GM23338 (cell line): ENCODE results near the gene DYNC1LI2. TPM values are rescaled to one million over a fixed set of nuclear protein-coding genes. Genes with fewer than 3 reads are reported as not detected.

Experiments
- ATAC-seq: fragments of 200-7000 bp; cut with Tn5 transposase; 3 replicates; pipeline ENCODE4 v1.9.1; 2020
- DNase-seq: peaks from one replicate; pipeline ENCODE4 v3.0.0-alpha.2; 2015; ENCODE audit warnings: low spot score
- H2AFZ ChIP-seq: fragments of 200-600 bp; sonication (generic); 2 replicates; pipeline ENCODE4 v1.8.0; 2016; ENCODE audit warnings: antibody characterized with exemption, mild to moderate bottlenecking, moderate library complexity
- H3F3A ChIP-seq: fragments of 200-600 bp; sonication (generic); replicated peaks from 2 replicates; pipeline ENCODE4 v1.8.0; 2017; ENCODE audit warnings: antibody characterized with exemption, mixed run types, low read depth
- H3K27ac ChIP-seq: fragments of 200-600 bp; sonication (generic); 2 replicates; pipeline ENCODE4 v1.6.1; 2016; ENCODE audit warnings: low read depth
- H3K27me3 ChIP-seq: fragments of 200-600 bp; sonication (generic); 2 replicates; pipeline ENCODE4 v1.8.0; 2016; ENCODE audit warnings: mild to moderate bottlenecking, mixed run types, moderate library complexity; ENCODE audit not compliant: insufficient read depth
- H3K36me3 ChIP-seq: fragments of 200-600 bp; sonication (generic); 2 replicates; pipeline ENCODE4 v1.8.0; 2016; ENCODE audit warnings: mild to moderate bottlenecking; ENCODE audit not compliant: insufficient read depth
- H3K4me1 ChIP-seq: fragments of 200-600 bp; sonication (generic); 2 replicates; pipeline ENCODE4 v1.8.0; 2016; ENCODE audit warnings: mild to moderate bottlenecking, moderate library complexity; ENCODE audit not compliant: insufficient read depth
- H3K4me2 ChIP-seq: fragments of 200-600 bp; sonication (generic); 2 replicates; pipeline ENCODE4 v1.7.1; 2017; ENCODE audit warnings: mixed run types
- H3K4me3 ChIP-seq: fragments of 200-600 bp; sonication (generic); 2 replicates; pipeline ENCODE4 v1.6.1; 2016; ENCODE audit warnings: mixed run types
- H3K79me2 ChIP-seq: fragments of 200-600 bp; sonication (generic); replicated peaks from 2 replicates; pipeline ENCODE4 v1.8.0; 2017; ENCODE audit warnings: mild to moderate bottlenecking; ENCODE audit not compliant: insufficient read depth
- H3K9me2 ChIP-seq: fragments of 200-600 bp; sonication (generic); 2 replicates; pipeline ENCODE4 v1.8.0; 2017; ENCODE audit not compliant: insufficient read depth
- H4K20me1 ChIP-seq: fragments of 200-600 bp; sonication (generic); replicated peaks from 2 replicates; pipeline ENCODE4 v1.8.0; 2017; ENCODE audit warnings: mild to moderate bottlenecking; ENCODE audit not compliant: insufficient read depth
- H3K27ac Mint-ChIP-seq: 2 replicates; pipeline ENCODE4 v1.8.0; 2020; ENCODE audit warnings: inconsistent platforms, mild to moderate bottlenecking, moderate library complexity, mixed read lengths
- H3K27me3 Mint-ChIP-seq: 3 replicates; pipeline ENCODE4 v1.8.0; 2022; ENCODE audit warnings: low read depth, mild to moderate bottlenecking, moderate library complexity, mixed read lengths, inconsistent platforms; ENCODE audit not compliant: insufficient read depth, poor library complexity
- H3K36me3 Mint-ChIP-seq: 3 replicates; pipeline ENCODE4 v1.8.0; 2021; ENCODE audit warnings: low read depth, mild to moderate bottlenecking, inconsistent platforms, moderate library complexity, mixed read lengths
- H3K4me1 Mint-ChIP-seq: 3 replicates; pipeline ENCODE4 v1.8.0; 2020; ENCODE audit warnings: mild to moderate bottlenecking, inconsistent platforms, mixed read lengths
- H3K4me3 Mint-ChIP-seq: 3 replicates; pipeline ENCODE4 v1.8.0; 2021; ENCODE audit warnings: moderate library complexity, mild to moderate bottlenecking, inconsistent platforms, mixed read lengths
- H3K9me3 Mint-ChIP-seq: 3 replicates; pipeline ENCODE4 v1.8.0; 2020; ENCODE audit warnings: moderate library complexity, mild to moderate bottlenecking, inconsistent platforms, mixed read lengths
- CTCF ChIP-seq, 2 experiments: fragments of 200-600 bp in 1 of 2; sonication (generic) in 1 of 2; conservative IDR thresholded peaks; 2 replicates each; pipeline versions ENCODE4 v1.5.1 to v1.6.1; 2016 to 2017; ENCODE audit warnings: antibody characterized with exemption in 2 of 2, low read depth in 2 of 2, mild to moderate bottlenecking in 2 of 2, moderate library complexity in 1 of 2
- ETS1 ChIP-seq: IDR thresholded peaks from 2 replicates; pipeline ENCODE4 v1.6.1; 2016; ENCODE audit warnings: antibody characterized with exemption
- EZH2 ChIP-seq: fragments of 200-600 bp; sonication (generic); IDR thresholded peaks from one replicate; pipeline ENCODE4 v1.8.0; 2017; ENCODE audit warnings: antibody characterized with exemption, mild to moderate bottlenecking, low read depth; ENCODE audit not compliant: unreplicated experiment
- EZH2phosphoT487 ChIP-seq: fragments of 200-600 bp; sonication (generic); IDR thresholded peaks from one replicate; pipeline ENCODE4 v1.8.1; 2018; ENCODE audit warnings: antibody characterized with exemption; ENCODE audit not compliant: unreplicated experiment
- REST ChIP-seq: IDR thresholded peaks from one replicate; pipeline ENCODE4 v1.6.1; 2018; ENCODE audit warnings: antibody characterized with exemption; ENCODE audit not compliant: unreplicated experiment
- STAT1 ChIP-seq: IDR thresholded peaks from one replicate; pipeline ENCODE4 v1.6.1; 2016; ENCODE audit warnings: antibody characterized with exemption; ENCODE audit not compliant: unreplicated experiment
- ZNF331 ChIP-seq: fragments of 250-450 bp; sonication (Bioruptor Pico); IDR thresholded peaks from 2 replicates; pipeline ENCODE4 v1.5.0; 2020; ENCODE audit warnings: low read depth, mild to moderate bottlenecking, moderate library complexity
- ZNF462 ChIP-seq: fragments of 250-450 bp; sonication (Bioruptor Pico); IDR thresholded peaks from 2 replicates; pipeline ENCODE4 v1.5.0; 2020; ENCODE audit warnings: mild to moderate bottlenecking, moderate library complexity
- polyA plus RNA-seq: library from polyadenylated mRNA; unstranded; fragments of >200 nt; fragmentation: Nextera tagmentation; extraction: Ambion mirVana; gene quantifications from 2 replicates; pipeline ENCODE4 v1.2.1, GENCODE V29; 2016
- total RNA-seq: library from RNA; depleted of rRNA; stranded (reverse); fragments of >200 nt; shearing (Covaris generic); gene quantifications from 2 replicates; pipeline ENCODE4 v1.2.3, GENCODE V29; 2014

DYNC1LI2 gene
- total and polyA plus RNA-seq, 2 experiments from 2014 or later: 73.9 to 85.9 TPM

- Histone ChIP-seq H3K27me3 (no peaks in the 10 kb centered on the region), H3K79me2 (no peaks in the 10 kb centered on the region), H4K20me1 (no peaks in the 10 kb centered on the region), H3K9me2 (no peaks in the 10 kb centered on the region), H2AFZ (no peak overlapping the region), H3F3A (peaks cover 12% of the 10 kb centered on the region), H3K4me3 (no peak overlapping the region), H3K27ac (no peak overlapping the region), H3K4me1 (no peaks in the 10 kb centered on the region), H3K4me2 (no peak overlapping the region), H3K36me3 (no peaks in the 10 kb centered on the region)
- Mint-ChIP-seq H3K4me1 (no peaks in the 10 kb centered on the region), H3K27me3 (peaks cover 4% of the 10 kb centered on the region), H3K9me3 (peaks cover 11% of the 10 kb centered on the region; the same call in 2 of the 3 replicates), H3K36me3 (peaks cover 12% of the 10 kb centered on the region), H3K27ac (no peak overlapping the region), H3K4me3 (no peak overlapping the region)
- no peak for ATAC-seq
- no peak for DNase-seq
- TF ChIP-seq ZNF462 (CRISPR knock-in tag) (no peak), EZH2 (no peak), EZH2phosphoT487 (no peak), ZNF331 (CRISPR knock-in tag) (no peak), ETS1 (no peak), CTCF (conservative IDR thresholded peaks at IDR 0.05; ENCODE audit: low read depth in 2 of 2) (no peak), STAT1 (no peak), REST (no peak)
Observed at GRCh38 chr16:66714062-66714461, 37.3 kb downstream of the DYNC1LI2 start.
